BLaER1 (cell line): ENCODE data around the gene NR2F6.
"Not testable (repeated sequence)": the region's sequence is repeated elsewhere in the genome, so short reads cannot be mapped to it uniquely, and the experiment has no call there.

Experiments used
- H3K27ac ChIP-seq: shearing (Covaris generic); formaldehyde crosslinking; 2 replicates; pipeline ENCODE4 v1.8.1; 2022
- H3K27me3 ChIP-seq: shearing (Covaris generic); formaldehyde crosslinking; 2 replicates; pipeline ENCODE4 v1.8.1; 2022
- H3K36me3 ChIP-seq: shearing (Covaris generic); formaldehyde crosslinking; 2 replicates; pipeline ENCODE4 v1.8.1; 2022
- H3K4me1 ChIP-seq: shearing (Covaris generic); formaldehyde crosslinking; 2 replicates; pipeline ENCODE4 v1.8.1; 2022
- H3K4me2 ChIP-seq: shearing (Covaris generic); formaldehyde crosslinking; 2 replicates; pipeline ENCODE4 v1.8.1; 2022
- H3K4me3 ChIP-seq: shearing (Covaris generic); formaldehyde crosslinking; 2 replicates; pipeline ENCODE4 v1.8.1; 2022
- H3K9ac ChIP-seq: shearing (Covaris generic); formaldehyde crosslinking; 2 replicates; pipeline ENCODE4 v1.8.1; 2022
- H3K9me3 ChIP-seq: shearing (Covaris generic); formaldehyde crosslinking; 2 replicates; pipeline ENCODE4 v1.8.1; 2022
- H4K20me1 ChIP-seq: shearing (Covaris generic); formaldehyde crosslinking; 2 replicates; pipeline ENCODE4 v1.8.1; 2022
- Cebpa-rat ChIP-seq: shearing (Covaris generic); IDR thresholded peaks from 2 replicates; pipeline ENCODE4 v1.8.1; 2022

Gene NR2F6

GRCh38 chr19:17282488-17283125 lies 36.9 kb upstream of the NR2F6 start:
- peak overlapping the region; percentile 86 for H3K27ac ChIP-seq
- TF ChIP-seq Cebpa-rat: no peak

GRCh38 chr19:17281391-17282304 lies 35.9 kb upstream of the NR2F6 start, which contains the start of gene ANKLE1:
Gene ANKLE1, plus strand, starts transcription at chr19:17281901. Its CDS starts 20 bp downstream, at chr19:17281921.
- H3K4me1 ChIP-seq: peaks cover 21% of the 10 kb centered on the region
- H4K20me1 ChIP-seq: peaks cover 29% of the 10 kb centered on the region
- peak within 1 kb of the TSS; percentile 87 for H3K4me2 ChIP-seq
- peak within 1 kb of the TSS; percentile 86 for H3K27ac ChIP-seq
- no peaks in the 10 kb centered on the region for H3K9me3 ChIP-seq
- H3K9ac ChIP-seq: peak within 1 kb of the TSS; percentile 89
- H3K27me3 ChIP-seq: no peaks in the 10 kb centered on the region
- no peak for TF ChIP-seq Cebpa-rat
- peaks cover 74% of the 10 kb centered on the region for H3K36me3 ChIP-seq
- H3K4me3 ChIP-seq: peak within 1 kb of the TSS; percentile 80

More at GRCh38 chr19:17282488-17283125, 36.9 kb upstream of the NR2F6 start:
- peaks cover 21% of the 10 kb centered on the region for H3K4me1 ChIP-seq
- no peaks in the 10 kb centered on the region for H3K9me3 ChIP-seq
- H3K9ac ChIP-seq: peak overlapping the region; percentile 89
- H3K36me3 ChIP-seq: peaks cover 72% of the 10 kb centered on the region
- peak overlapping the region; percentile 80 for H3K4me3 ChIP-seq
- peaks cover 29% of the 10 kb centered on the region for H4K20me1 ChIP-seq
- H3K4me2 ChIP-seq: peak overlapping the region; percentile 87
- no peaks in the 10 kb centered on the region for H3K27me3 ChIP-seq

- Histone ChIP-seq H3K4me3 (no peak overlapping the region), H3K4me1 (peaks cover 21% of the 10 kb centered on the region), H3K9me3 (no peaks in the 10 kb centered on the region), H3K27me3 (no peaks in the 10 kb centered on the region), H3K36me3 (peaks cover 74% of the 10 kb centered on the region), H4K20me1 (peaks cover 16% of the 10 kb centered on the region), H3K9ac (no peak overlapping the region), H3K4me2 (no peak overlapping the region), H3K27ac (no peak overlapping the region)
- no peak for TF ChIP-seq Cebpa-rat
Observed at GRCh38 chr19:17279436-17279835, 33.7 kb upstream of the NR2F6 start.

- no peaks in the 10 kb centered on the region for H4K20me1 ChIP-seq
- peaks cover 13% of the 10 kb centered on the region for H3K4me1 ChIP-seq
- peaks cover 93% of the 10 kb centered on the region for H3K36me3 ChIP-seq
- H3K9ac ChIP-seq: no peak overlapping the region
- H3K9me3 ChIP-seq: no peaks in the 10 kb centered on the region
- no peak for TF ChIP-seq Cebpa-rat
- no peak overlapping the region for H3K27ac ChIP-seq
- no peak overlapping the region for H3K4me3 ChIP-seq
- H3K27me3 ChIP-seq: no peaks in the 10 kb centered on the region
- no peak overlapping the region for H3K4me2 ChIP-seq
Observed at GRCh38 chr19:17275441-17276175, 29.9 kb upstream of the NR2F6 start.

GRCh38 chr19:17274892-17275291 lies 29.2 kb upstream of the NR2F6 start:
- peaks cover 98% of the 10 kb centered on the region for H3K36me3 ChIP-seq
- H3K4me3 ChIP-seq, H3K4me2 ChIP-seq, H3K27ac ChIP-seq, H3K9ac ChIP-seq, H3K27me3 ChIP-seq, H3K9me3 ChIP-seq, H4K20me1 ChIP-seq: not testable (repeated sequence)
- H3K4me1 ChIP-seq: peaks cover 12% of the 10 kb centered on the region

- no peak for TF ChIP-seq Cebpa-rat
- Histone ChIP-seq H3K36me3 (peaks cover 49% of the 10 kb centered on the region), H3K27ac (no peak overlapping the region), H3K9me3 (no peaks in the 10 kb centered on the region), H3K9ac (no peak overlapping the region), H3K4me2 (peak overlapping the region; percentile 97), H4K20me1 (no peaks in the 10 kb centered on the region), H3K27me3 (no peaks in the 10 kb centered on the region), H3K4me1 (peaks cover 51% of the 10 kb centered on the region), H3K4me3 (peak overlapping the region; percentile 89; the same call in 1 of the 2 replicates)
Observed at GRCh38 chr19:17268754-17269153, 23.0 kb upstream of the NR2F6 start.

- Histone ChIP-seq H3K27me3 (no peaks in the 10 kb centered on the region), H3K4me1 (peaks cover 52% of the 10 kb centered on the region), H4K20me1 (no peaks in the 10 kb centered on the region), H3K36me3 (peaks cover 35% of the 10 kb centered on the region), H3K9me3 (no peaks in the 10 kb centered on the region), H3K4me2 (peak within 1 kb of the TSS; percentile 97), H3K27ac (peak within 1 kb of the TSS; percentile 79), H3K9ac (peak within 1 kb of the TSS; percentile 86), H3K4me3 (peak within 1 kb of the TSS; percentile 89)
- TF ChIP-seq Cebpa-rat: no peak
Observed at GRCh38 chr19:17266975-17267788, 21.5 kb upstream of the NR2F6 start, which contains the start of gene BABAM1. Gene BABAM1, plus strand, starts transcription at chr19:17267443. Its CDS starts 1,364 bp downstream, at chr19:17268807.

GRCh38 chr19:17266589-17266974 lies 20.9 kb upstream of the NR2F6 start:
- H3K9ac ChIP-seq: peak overlapping the region; percentile 19; the same call in 1 of the 2 replicates
- peaks cover 46% of the 10 kb centered on the region for H3K4me1 ChIP-seq
- H3K27ac ChIP-seq: peak overlapping the region; percentile 64
- peaks cover 29% of the 10 kb centered on the region for H3K36me3 ChIP-seq
- no peaks in the 10 kb centered on the region for H4K20me1 ChIP-seq
- TF ChIP-seq Cebpa-rat: no peak
- peak overlapping the region; percentile 76 for H3K4me2 ChIP-seq
- peak overlapping the region; percentile 57 for H3K4me3 ChIP-seq
- H3K9me3 ChIP-seq: no peaks in the 10 kb centered on the region
- no peaks in the 10 kb centered on the region for H3K27me3 ChIP-seq

- Histone ChIP-seq H3K9me3 (no peaks in the 10 kb centered on the region), H3K27me3 (no peaks in the 10 kb centered on the region), H3K36me3 (peaks cover 24% of the 10 kb centered on the region), H3K9ac (peak overlapping the region; percentile 19; the same call in 1 of the 2 replicates), H3K4me1 (peaks cover 46% of the 10 kb centered on the region), H3K4me2 (peak overlapping the region; percentile 76), H3K27ac (peak overlapping the region; percentile 64; the same call in 1 of the 2 replicates), H3K4me3 (peak overlapping the region; percentile 57; the same call in 1 of the 2 replicates), H4K20me1 (no peaks in the 10 kb centered on the region)
- TF ChIP-seq Cebpa-rat: no peak
Observed at GRCh38 chr19:17266026-17266425, 20.3 kb upstream of the NR2F6 start.
